HG02759 (cell line): ENCODE measurements around the gene GLT8D1.

Experiments used
- ATAC-seq: cut with Tn5 transposase; IDR thresholded peaks from one replicate; pipeline ENCODE4 v1.9.1; 2021; ENCODE audit warnings: mild to moderate bottlenecking, moderate library complexity; ENCODE audit not compliant: unreplicated experiment

The GLT8D1 gene

GRCh38 chr3:52712291-52713212 lies 7.0 kb upstream of the GLT8D1 start:
- no peak for ATAC-seq

GRCh38 chr3:52710512-52710911 lies 4.9 kb upstream of the GLT8D1 start:
- ATAC-seq: no peak

DNA sequence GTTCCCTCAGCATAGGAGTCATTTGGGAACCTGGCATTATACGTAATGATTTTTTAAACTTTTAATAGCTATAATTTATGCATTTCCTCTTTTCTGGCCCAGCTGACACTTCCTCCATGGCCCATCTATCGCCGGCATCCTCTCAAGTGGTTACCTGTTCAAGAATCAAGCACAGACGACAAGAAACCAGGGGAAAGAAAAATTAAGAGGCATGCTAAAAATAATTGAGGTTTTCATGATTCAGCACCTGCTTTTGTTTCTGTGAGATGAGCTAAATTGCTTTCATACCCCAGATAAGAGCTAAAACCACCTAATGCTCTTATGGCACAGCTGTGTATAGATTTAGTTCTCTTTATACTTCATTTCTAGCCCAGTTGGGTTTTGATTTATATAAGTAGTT lies 2.0 kb upstream of the GLT8D1 start:
- ATAC-seq: no peak

DNA sequence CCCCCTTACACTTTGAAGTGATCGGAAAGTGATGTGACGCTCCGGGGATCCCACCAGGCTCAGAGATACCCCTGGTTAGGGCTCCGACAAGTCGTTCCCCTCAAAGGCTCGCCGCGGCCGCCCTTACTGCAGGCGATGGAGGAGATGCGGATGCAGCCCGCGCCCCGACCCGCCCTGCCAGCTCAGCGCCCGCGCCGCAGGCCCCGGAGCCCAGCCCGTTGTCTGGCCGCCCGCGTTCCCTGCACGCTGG lies 228 bp downstream of the GLT8D1 start:
- ATAC-seq: no peak

DNA sequence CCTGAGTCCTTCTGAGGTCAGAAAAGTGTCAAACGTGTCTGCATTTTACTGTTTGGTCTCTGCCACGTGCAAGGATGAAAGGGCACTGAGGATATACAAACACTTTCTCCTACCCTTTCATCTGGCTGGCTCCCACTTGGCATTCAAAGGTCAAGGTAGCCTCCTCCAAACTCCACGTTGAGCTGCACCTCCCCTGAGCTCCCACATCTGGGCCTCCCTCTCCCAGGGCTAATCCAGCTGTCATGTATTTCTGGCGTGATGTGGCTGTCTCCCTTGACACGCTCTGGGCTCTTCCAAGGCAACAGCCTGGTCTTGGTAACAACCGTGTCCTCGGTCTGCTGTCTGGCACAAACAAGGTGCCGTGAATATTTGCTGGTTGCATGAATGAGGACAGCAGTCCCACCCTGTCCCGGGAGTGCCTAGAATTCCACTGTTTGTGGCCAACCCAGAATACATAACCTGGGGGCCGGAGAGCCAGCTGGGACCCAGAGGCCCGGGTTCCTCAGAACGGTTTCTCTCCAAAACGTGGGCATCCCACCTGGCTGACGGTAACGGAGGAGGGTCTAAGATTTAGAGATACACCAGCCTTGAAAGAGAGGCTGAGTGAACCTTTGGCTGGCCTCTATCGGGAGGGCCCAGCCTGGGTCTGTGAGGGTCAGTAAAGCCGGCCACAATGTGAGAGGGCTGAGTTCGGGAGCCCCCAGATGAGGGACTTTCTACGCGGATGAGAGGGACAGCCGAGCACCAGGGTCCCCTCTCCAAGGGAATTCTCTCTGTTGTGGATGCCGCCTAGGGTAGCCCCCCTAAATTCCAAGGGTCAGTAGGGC lies 767 bp downstream of the GLT8D1 start:
- peak; percentile 2 for ATAC-seq

GRCh38 chr3:52703341-52703740 lies 2.2 kb downstream of the GLT8D1 start:
- ATAC-seq: no peak

GRCh38 chr3:52697632-52697965 lies 8.0 kb downstream of the GLT8D1 start:
- ATAC-seq: no peak

GRCh38 chr3:52696830-52697631 lies 8.6 kb downstream of the GLT8D1 start:
- no peak for ATAC-seq

DNA sequence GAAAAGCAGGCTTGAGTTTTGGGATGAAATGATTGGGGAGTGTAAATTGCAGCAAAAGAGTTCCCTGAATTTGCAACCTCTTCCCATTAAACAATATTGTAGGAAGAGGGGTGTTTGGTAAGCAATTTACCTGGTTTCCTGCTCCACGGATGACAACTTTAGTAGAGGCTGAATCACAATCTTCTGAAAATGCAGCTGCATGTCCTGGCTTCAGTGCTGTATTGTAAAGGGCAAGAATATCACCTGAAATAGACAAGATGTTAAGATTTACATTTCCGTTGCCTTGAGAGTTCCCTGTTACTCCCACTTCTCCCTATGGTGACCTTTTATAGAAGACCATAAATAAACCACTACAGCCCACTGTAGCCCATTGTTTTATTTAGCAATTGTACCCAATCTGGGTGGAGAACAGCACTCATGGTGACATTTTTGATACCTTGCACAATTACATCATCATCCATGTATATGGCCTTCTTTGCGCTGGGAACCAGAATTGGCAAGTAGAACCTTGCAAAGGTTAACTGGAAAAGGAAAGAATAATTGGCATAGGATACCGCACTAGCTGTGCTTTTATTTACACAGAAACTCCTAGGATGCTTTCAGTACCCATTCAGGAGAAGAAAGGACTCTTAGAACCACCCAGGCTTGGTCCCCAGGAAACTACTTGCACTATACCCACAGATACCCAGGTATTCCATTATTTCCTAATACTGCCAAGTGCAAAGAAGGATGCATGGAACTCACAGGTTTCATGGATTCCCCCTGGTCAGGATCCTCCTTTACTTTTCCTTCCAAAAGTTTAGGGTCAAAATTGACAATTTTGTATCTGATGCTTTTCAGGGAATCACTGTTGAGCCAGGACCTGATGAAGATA lies 9.6 kb downstream of the GLT8D1 start:
- ATAC-seq: no peak

DNA sequence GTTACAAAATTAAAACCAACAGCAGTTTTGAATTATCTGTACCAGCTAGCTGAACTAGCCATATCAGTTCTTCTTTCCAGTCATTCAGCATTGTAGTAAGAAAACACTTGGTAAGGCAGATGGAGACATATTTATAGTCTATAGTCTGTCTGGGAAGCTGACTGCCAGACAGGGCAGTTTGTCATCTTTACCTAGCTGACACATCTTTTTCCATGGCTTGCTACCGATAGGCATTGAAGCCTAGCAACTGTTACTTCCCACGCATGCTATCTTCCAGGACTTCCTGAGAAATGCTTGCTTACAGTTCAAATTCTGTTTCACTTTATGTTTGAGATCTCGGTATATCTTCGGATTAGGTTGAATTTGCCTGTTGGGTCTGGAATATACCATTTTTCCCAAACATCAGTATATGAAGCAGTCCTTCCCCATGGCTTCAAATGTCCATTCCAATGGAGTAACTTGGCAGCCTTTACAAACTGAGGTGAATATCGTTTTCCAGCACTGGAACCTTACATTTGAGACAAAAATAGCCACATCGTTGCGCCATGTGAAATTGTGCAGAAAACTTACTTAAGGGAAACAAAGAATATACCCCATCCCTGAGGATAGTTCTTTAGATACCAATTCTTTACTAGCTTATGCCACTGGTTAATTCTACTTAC lies 10.9 kb downstream of the GLT8D1 start:
- no peak for ATAC-seq

DNA sequence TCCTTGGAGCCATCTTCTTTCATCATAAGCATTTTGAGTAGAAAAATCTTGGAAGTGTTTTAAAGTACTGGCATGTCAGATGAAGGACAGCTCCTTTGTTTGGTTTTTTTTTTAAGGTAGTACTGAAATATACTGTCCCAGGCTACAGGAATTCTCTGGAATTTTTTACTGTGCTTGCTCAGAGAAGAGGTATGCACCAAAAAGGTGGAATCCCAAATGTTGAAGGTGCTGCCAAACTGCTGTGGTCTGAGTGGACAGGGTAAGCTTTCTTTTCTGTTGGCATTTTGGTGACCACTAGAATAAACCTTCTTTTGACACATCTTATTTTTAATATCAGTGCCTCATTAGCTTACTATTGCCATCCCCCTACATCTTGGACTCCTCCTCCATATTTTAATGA lies 12.5 kb downstream of the GLT8D1 start:
- ATAC-seq: no peak

GRCh38 chr3:52690560-52690959 lies 15.0 kb downstream of the GLT8D1 start:
- no peak for ATAC-seq

DNA sequence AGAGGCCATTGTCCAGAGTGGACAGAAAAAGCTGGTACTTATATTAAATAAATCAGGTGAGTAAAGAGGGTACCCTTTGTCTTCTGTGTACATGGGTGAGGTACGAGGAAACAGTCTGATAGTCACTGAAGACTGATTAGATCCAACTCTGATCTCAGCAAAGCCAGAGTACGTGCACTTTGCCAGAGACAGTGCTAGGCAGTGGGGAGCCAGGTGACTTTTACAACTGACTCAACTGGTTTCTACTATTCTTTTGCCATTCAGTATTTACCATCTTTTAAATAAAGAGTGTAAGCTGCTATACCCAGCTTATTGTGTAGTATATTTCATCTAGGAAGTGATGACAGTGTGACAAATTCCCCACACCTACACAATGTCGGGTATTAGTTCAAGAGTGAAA lies 16.4 kb downstream of the GLT8D1 start:
- ATAC-seq: no peak

- ATAC-seq: no peak
Observed at GRCh38 chr3:52688266-52688665, 17.3 kb downstream of the GLT8D1 start.

GRCh38 chr3:52685709-52686691 lies 19.6 kb downstream of the GLT8D1 start, which contains the start of the genes GNL3 and PBRM1:
Gene GNL3 (plus strand): TSS chr3:52686032. CDS start chr3:52686093, 61 bp downstream.
Gene PBRM1 (minus strand): TSS chr3:52685913.
- peak; percentile 80 for ATAC-seq

GRCh38 chr3:52685285-52685708 lies 20.3 kb downstream of the GLT8D1 start:
- ATAC-seq: peak; percentile 81

- no peak for ATAC-seq
Observed at GRCh38 chr3:52684184-52684583, 21.4 kb downstream of the GLT8D1 start.

DNA sequence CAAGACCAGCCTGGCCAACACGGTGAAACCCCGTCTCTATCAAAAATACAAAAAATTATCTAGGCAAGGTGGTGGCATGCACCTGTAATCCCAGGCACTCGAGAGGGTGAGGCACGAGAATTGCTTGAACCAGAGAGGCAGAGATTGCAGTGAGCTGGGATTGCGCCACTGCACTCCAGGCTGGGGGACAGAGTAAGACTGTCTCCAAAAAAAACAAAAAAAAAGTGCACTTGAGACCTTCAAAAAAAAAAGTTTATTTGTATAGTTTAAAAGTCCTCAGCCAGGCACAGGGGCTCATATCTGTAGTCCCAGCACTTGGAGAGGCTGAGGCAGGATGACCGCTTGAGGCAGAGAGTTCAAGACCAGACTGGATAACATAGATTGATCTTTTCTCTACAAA lies 22.0 kb downstream of the GLT8D1 start:
- ATAC-seq: no peak

DNA sequence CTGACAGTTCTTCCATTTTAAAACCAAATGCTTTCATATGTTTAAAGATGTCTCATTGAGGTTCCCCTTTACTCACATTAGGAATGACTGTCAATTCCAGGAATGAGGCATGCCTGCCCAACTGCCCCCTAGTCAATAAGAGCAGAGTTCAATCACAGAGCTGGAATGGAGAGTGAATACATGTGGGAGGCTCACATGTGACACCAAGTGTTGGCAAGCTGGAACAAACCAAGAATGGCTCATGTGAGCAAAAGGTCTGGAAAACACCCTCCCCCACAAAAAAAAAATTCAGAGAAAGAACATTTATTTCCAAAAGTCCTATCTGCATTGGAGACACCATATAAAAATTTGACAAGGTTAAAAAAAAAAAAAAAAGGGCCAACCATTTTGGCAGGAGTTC lies 23.6 kb downstream of the GLT8D1 start:
- no peak for ATAC-seq
